AG04450 (cell line): ENCODE results near the gene SYCE1L. TPM values are rescaled to one million over a fixed set of nuclear protein-coding genes. Genes with fewer than 3 reads are reported as not detected.

Experiments used
- CTCF ChIA-PET: fragments of 300-600, 350-600 bp; formaldehyde crosslinking; extraction: SDS; loops from one replicate; lab custom pipeline; 2022; ENCODE audit warnings: antibody characterized with exemption, inconsistent platforms; lab: Charles Lee
- POLR2A ChIA-PET: fragments of 350-600 bp; formaldehyde crosslinking; extraction: SDS; loops from one replicate; lab custom pipeline; 2021; ENCODE audit warnings: antibody characterized with exemption, inconsistent platforms; lab: Yijun Ruan, JAX
- DNase-seq: peaks from one replicate; pipeline ENCODE4 v3.0.0-alpha.2; 2011; ENCODE audit warnings: low read depth, low spot score
- H3K27ac ChIP-seq: one replicate; pipeline ENCODE4 v1.5.1; 2012; ENCODE audit warnings: low read depth, low read length, control low read depth
- H3K27me3 ChIP-seq: one replicate; pipeline ENCODE4 v1.6.0; 2012; ENCODE audit warnings: low read length; ENCODE audit not compliant: control insufficient read depth, insufficient read depth
- H3K4me3 ChIP-seq: 2 replicates; pipeline ENCODE4 v1.5.1; 2011; ENCODE audit warnings: mild to moderate bottlenecking, low read depth, low read length, control low read depth
- H3K9me3 ChIP-seq: 2 replicates; pipeline ENCODE4 v1.5.1; 2012; ENCODE audit warnings: low read length; ENCODE audit not compliant: control insufficient read depth, insufficient read depth
- polyA plus RNA-seq: library from polyadenylated mRNA; depleted of rRNA; stranded (reverse); fragments of >200 nt; gene quantifications from 2 replicates; pipeline ENCODE4 v1.2.3, GENCODE V29; 2011
- TF ChIP-seq, protein P1 (sequence below): IDR thresholded peaks from 2 replicates; pipeline ENCODE4 v1.5.1; 2011; ENCODE audit warnings: low read depth, low read length, control low read depth, inconsistent platforms

SYCE1L gene
- polyA plus RNA-seq, 1 experiment = 0.10 TPM

DNA sequence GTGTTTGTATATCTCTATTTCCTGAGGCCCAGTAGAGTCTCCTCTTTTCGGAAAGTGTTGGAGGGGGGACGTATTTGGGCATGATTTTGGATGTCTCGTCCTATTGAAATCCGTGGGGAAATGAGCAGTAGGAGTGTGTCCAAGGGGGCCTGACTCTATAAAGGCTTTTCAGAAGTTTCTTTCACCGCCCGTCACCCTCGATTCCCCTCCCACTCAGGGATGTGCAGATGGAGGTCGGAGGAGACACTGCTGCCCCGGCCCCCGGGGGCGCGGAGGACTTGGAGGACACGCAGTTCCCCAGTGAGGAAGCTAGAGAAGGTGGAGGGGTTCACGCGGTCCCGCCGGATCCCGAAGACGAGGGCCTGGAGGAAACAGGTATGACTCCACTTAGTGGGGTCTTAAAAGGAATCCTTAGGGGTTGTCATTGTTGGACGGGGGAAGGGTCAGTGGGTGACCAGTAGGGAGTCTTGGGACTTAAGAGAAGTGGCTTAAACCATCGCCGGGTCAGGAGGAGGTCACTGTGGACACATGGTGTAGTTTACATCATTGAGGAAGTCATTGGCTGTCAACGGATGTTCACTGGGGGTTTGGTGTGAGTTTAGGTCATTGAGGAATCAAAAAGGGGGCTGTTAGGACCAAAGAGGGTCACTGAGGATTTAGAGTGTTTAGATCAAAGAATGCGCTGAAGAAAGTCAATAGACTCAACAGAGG, 7.8 kb upstream of the SYCE1L start:
- H3K27me3 ChIP-seq = peaks cover 2% of the 10 kb centered on the region
- ChIA-PET POLR2A (no interaction called here), CTCF (interaction anchor here (0.7 to 1.0 kb wide), 2 partner anchors 20 to 533 kb away, joined by 3 to 4 read pairs; no protein-coding TSS in a partner anchor)
- peak overlapping the region; percentile 95 for H3K4me3 ChIP-seq
- no peak for DNase-seq
- H3K27ac ChIP-seq = peak overlapping the region; percentile 96
- peaks cover 5% of the 10 kb centered on the region; the same call in 1 of the 2 replicates for H3K9me3 ChIP-seq
- TF ChIP-seq, protein P1, sequence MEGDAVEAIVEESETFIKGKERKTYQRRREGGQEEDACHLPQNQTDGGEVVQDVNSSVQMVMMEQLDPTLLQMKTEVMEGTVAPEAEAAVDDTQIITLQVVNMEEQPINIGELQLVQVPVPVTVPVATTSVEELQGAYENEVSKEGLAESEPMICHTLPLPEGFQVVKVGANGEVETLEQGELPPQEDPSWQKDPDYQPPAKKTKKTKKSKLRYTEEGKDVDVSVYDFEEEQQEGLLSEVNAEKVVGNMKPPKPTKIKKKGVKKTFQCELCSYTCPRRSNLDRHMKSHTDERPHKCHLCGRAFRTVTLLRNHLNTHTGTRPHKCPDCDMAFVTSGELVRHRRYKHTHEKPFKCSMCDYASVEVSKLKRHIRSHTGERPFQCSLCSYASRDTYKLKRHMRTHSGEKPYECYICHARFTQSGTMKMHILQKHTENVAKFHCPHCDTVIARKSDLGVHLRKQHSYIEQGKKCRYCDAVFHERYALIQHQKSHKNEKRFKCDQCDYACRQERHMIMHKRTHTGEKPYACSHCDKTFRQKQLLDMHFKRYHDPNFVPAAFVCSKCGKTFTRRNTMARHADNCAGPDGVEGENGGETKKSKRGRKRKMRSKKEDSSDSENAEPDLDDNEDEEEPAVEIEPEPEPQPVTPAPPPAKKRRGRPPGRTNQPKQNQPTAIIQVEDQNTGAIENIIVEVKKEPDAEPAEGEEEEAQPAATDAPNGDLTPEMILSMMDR = no peak

DNA sequence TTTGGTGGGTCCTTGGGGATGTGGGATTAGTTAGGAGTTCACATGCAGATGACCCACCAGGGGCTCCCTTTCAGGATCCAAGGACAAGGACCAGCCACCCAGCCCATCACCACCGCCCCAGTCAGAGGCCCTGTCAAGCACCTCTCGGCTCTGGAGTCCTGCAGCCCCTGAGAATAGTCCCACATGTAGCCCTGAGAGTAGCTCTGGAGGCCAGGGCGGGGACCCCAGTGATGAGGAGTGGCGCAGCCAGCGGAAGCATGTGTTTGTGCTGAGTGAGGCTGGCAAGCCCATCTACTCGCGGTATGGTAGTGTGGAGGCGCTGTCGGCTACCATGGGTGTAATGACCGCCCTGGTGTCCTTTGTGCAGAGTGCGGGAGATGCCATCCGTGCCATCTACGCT, 5.8 kb upstream of the SYCE1L start:
- CTCF ChIA-PET = no interaction called here
- H3K27me3 ChIP-seq = peaks cover 2% of the 10 kb centered on the region
- H3K4me3 ChIP-seq = no peak overlapping the region
- DNase-seq = no peak
- POLR2A ChIA-PET = no interaction called here
- TF ChIP-seq, protein P1 = no peak
- H3K27ac ChIP-seq = no peak overlapping the region
- peaks cover 5% of the 10 kb centered on the region; the same call in 1 of the 2 replicates for H3K9me3 ChIP-seq

DNA sequence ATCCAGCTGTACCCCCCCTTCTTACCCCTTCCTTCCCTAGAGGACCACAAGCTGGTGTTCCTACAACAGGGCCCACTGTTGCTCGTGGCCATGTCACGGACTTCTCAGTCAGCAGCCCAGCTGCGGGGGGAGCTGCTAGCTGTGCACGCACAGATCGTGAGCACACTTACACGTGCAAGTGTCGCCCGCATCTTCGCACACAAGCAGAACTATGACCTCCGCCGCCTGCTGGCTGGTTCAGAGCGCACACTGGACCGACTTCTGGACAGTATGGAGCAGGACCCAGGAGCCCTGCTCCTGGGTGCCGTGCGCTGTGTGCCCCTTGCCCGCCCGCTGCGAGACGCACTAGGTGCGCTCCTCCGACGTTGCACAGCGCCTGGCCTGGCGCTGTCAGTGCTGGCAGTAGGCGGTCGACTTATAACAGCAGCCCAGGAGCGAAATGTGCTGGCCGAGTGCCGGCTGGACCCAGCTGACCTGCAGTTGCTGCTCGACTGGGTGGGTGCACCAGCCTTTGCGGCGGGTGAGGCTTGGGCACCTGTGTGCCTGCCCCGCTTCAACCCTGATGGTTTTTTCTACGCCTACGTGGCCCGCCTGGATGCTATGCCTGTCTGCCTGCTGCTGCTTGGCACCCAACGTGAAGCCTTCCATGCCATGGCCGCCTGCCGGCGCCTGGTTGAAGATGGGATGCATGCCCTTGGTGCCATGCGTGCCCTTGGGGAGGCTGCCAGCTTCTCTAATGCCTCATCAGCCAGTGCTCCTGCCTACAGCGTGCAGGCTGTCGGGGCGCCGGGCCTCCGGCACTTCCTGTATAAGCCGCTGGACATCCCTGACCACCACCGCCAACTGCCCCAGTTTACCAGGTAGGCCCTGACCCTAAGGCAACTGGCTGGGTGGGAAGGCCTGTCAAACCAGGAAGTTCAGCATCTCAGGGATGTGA, 4.6 kb upstream of the SYCE1L start:
- TF ChIP-seq, protein P1 = no peak
- CTCF ChIA-PET = no interaction called here
- no peak overlapping the region for H3K4me3 ChIP-seq
- POLR2A ChIA-PET = no interaction called here
- peaks cover 5% of the 10 kb centered on the region; the same call in 1 of the 2 replicates for H3K9me3 ChIP-seq
- H3K27me3 ChIP-seq = no peaks in the 10 kb centered on the region
- no peak for DNase-seq
- no peak overlapping the region for H3K27ac ChIP-seq

DNA sequence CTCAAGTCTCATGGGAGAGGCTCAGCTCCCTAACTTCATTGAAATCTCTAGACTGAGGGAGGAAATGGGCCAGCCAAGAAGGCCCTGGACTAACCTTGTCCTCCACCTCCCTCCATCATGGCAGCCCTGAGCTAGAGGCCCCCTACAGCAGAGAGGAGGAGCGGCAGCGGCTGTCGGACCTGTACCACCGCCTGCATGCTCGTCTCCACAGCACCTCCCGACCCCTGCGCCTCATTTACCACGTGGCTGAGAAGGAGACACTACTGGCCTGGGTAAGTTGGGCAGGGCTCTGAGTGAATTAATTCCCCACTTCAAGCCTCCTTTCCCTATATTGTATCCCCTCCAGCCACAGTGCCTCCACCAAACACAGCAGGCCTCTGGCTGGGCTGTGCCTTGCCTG, 3.8 kb upstream of the SYCE1L start:
- CTCF ChIA-PET = no interaction called here
- TF ChIP-seq, protein P1 = no peak

More for the DNA sequence above, 3.8 kb upstream of the SYCE1L start:
- Histone ChIP-seq H3K4me3 (no peak overlapping the region), H3K27me3 (no peaks in the 10 kb centered on the region), H3K27ac (no peak overlapping the region), H3K9me3 (peaks cover 3% of the 10 kb centered on the region; the same call in 1 of the 2 replicates)
- DNase-seq = no peak
- POLR2A ChIA-PET = no interaction called here
